GM12878 (cell line): ENCODE data around the gene BMERB1.

Experiments
- CTCF ChIP-seq, 3 experiments: IDR thresholded peaks in 2 of 3; conservative IDR thresholded peaks in 1 of 3; 2 replicates each; pipeline ENCODE4 v1.5.1; 2011; ENCODE audit warnings: low read depth in 3 of 3, low read length in 3 of 3, mild to moderate bottlenecking in 3 of 3, control low read depth in 2 of 3, moderate library complexity in 2 of 3, inconsistent platforms in 1 of 3, mixed read lengths in 1 of 3; ENCODE audit not compliant: control insufficient read depth in 2 of 3, insufficient read depth in 1 of 3; ENCODE audit errors: extremely low read depth in 1 of 3
- E2F8 ChIP-seq: fragments of 450-650 bp; IDR thresholded peaks from 2 replicates; pipeline ENCODE4 v1.6.1; 2018; ENCODE audit warnings: mild to moderate bottlenecking, low read depth, moderate library complexity; ENCODE audit not compliant: partially characterized antibody
- ELK1 ChIP-seq: IDR thresholded peaks from 2 replicates; pipeline ENCODE4 v1.6.1; 2012; ENCODE audit warnings: low read depth, low read length, improper control_type of control experiment
- NFYB ChIP-seq: IDR thresholded peaks from 2 replicates; pipeline ENCODE4 v1.6.1; 2011; ENCODE audit warnings: low read depth, mild to moderate bottlenecking, low read length, improper control_type of control experiment, moderate library complexity; ENCODE audit not compliant: insufficient read depth
- NR2F1 ChIP-seq: fragments of 450-650 bp; conservative IDR thresholded peaks from 2 replicates; pipeline ENCODE4 v1.6.1; 2017; ENCODE audit warnings: mild to moderate bottlenecking
- POLR2AphosphoS5 ChIP-seq: IDR thresholded peaks from 2 replicates; pipeline ENCODE4 v1.6.1; 2011; ENCODE audit warnings: mild to moderate bottlenecking, low read length, inconsistent platforms
- RAD21 ChIP-seq: IDR thresholded peaks from 2 replicates; pipeline ENCODE4 v1.6.1; 2011; ENCODE audit warnings: mild to moderate bottlenecking, low read depth, low read length, moderate library complexity; ENCODE audit not compliant: insufficient read depth
- REST ChIP-seq: IDR thresholded peaks from 2 replicates; pipeline ENCODE4 v1.6.1; 2012; ENCODE audit warnings: mild to moderate bottlenecking, low read depth, low read length
- SMARCA5 ChIP-seq: fragments of 450-650 bp; IDR thresholded peaks from 2 replicates; pipeline ENCODE4 v1.6.1; 2017; ENCODE audit warnings: mild to moderate bottlenecking
- TAF1 ChIP-seq: IDR thresholded peaks from 2 replicates; pipeline ENCODE4 v1.6.1; 2011; ENCODE audit warnings: mild to moderate bottlenecking, low read depth, low read length, borderline replicate concordance
- ZNF592 ChIP-seq: fragments of 450-650 bp; IDR thresholded peaks from 2 replicates; pipeline ENCODE4 v1.6.1; 2017; ENCODE audit warnings: mild to moderate bottlenecking, moderate library complexity

- TF ChIP-seq E2F8, result no peak
- TF ChIP-seq CTCF (IDR thresholded peaks at IDR 0.05 in 2 of 3, conservative IDR thresholded peaks at IDR 0.05 in 1 of 3; ENCODE audit: control insufficient read depth in 2 of 3, extremely low read depth in 1 of 3, insufficient read depth in 1 of 3, low read depth in 3 of 3, low read length in 3 of 3), result no peak
- TF ChIP-seq RAD21, result no peak
- TF ChIP-seq POLR2AphosphoS5, result no peak
- TF ChIP-seq REST, result no peak
- TF ChIP-seq NR2F1, result no peak
- TF ChIP-seq ZNF592, result no peak
- no peak for TF ChIP-seq TAF1
- TF ChIP-seq ELK1, result no peak
- TF ChIP-seq NFYB, result no peak
- no peak for TF ChIP-seq SMARCA5
Observed at GRCh38 chr16:15559176-15559575, 124.8 kb downstream of the BMERB1 start.
